ENCODE measurements around the gene ZNRF3.

ZNRF3 gene

DNA sequence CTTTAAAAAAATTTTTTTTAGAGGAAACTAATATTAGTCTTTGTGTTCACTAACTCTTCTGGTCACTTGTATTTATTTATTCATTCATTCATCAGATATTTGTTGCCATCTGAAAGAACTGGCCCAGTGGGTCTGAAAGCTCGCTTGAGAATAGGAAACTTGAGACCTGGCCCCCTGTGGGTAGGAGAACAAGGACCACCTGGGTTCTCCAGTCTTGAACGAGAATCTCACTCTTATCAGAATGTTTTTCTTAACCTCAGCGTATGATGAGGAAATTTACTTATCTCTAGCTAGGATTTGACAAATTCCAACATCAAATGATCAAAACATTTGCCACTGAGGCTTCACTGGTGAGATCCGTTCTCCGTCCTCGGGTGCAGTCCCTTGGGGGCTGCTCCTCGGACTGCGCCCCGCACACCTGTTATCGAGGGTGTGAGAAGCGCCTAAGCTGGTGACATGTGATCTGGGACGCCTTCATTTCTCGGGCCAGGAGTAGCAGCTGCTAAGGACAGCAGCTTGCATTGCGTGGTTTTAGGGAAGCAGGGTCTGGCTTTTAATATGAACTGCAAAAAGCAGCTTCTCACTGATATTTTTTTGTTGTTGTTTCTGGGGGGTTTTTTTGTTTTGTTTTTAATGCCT is 171.9 kb downstream of the ZNRF3 start:
- no peak for ATAC-seq (replicated peaks; ENCODE audit: extremely low read depth, poor library complexity, severe bottlenecking)
- Mint-ChIP-seq H3K27me3 (peaks cover 24% of the 10 kb centered on the region), H3K36me3 (ENCODE audit: insufficient read depth) (peaks cover 5% of the 10 kb centered on the region)

DNA sequence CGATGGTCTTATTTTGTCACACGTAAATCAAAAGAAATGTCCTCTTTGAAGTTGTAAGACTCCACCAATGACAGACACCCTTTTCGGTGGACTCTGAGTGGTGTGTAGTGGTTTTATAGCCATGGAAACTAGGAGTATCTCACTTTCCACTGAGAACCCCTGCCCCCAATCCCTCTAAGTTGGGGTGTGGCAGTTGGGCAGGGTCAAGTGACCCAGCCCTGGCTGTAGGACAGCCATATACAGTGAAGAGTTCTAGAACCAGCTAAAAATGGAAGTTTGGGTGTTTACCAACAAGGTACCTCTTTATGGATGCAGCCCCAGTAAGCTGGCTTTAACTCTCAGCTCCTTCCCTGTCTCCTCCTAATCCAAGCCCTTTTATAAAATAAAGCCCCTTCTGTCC is 173.1 kb downstream of the ZNRF3 start:
- no peak overlapping the region for H3K4me3 Mint-ChIP-seq
- H3K36me3 Mint-ChIP-seq (ENCODE audit: insufficient read depth): peaks cover 5% of the 10 kb centered on the region
- no peaks in the 10 kb centered on the region for H3K9me3 Mint-ChIP-seq
- no peak overlapping the region for H3K27ac Mint-ChIP-seq (ENCODE audit: low read depth)
- ATAC-seq (replicated peaks; ENCODE audit: extremely low read depth, poor library complexity, severe bottlenecking): no peak
- no peak for DNase-seq (ENCODE audit: low spot score in 2 of 2)
- H3K27me3 Mint-ChIP-seq: peaks cover 31% of the 10 kb centered on the region
- no peaks in the 10 kb centered on the region for H3K4me1 Mint-ChIP-seq

More for the DNA sequence above, 171.9 kb downstream of the ZNRF3 start:
- Mint-ChIP-seq H3K27ac (ENCODE audit: low read depth) (no peak overlapping the region), H3K9me3 (no peaks in the 10 kb centered on the region), H3K4me3 (no peak overlapping the region), H3K4me1 (no peaks in the 10 kb centered on the region)
- no peak for DNase-seq (ENCODE audit: low spot score in 2 of 2)

DNA sequence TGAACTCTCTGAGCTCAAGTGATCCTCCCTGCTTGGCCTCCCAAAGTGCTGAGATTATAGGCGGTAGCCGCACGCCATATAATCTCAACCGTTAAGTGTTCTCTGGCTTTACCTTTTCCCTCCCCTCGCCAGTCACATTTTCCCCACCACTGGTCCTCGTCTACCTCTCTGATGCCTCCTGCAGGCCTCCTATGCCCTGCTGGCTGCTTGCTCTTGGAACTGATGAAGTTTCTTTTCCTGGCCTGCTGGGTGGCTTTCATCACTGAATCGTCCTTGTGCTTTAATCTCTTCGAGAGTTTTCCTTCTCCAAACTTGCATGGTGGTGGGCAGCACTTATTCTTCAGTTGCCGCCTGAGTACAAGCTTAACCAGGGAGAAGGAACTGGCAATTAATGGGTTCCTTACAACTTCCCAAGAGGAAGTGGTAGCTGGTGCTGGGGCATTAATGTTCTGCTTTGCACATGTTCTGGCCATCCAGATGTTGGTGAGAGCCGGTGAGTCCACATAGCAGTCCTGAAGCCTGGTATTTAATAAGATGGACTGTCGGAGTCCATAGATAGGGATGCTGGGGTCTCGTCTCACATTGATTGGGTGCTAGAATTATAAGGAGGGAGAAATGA is 177.0 kb downstream of the ZNRF3 start:
- Mint-ChIP-seq H3K9me3 (no peaks in the 10 kb centered on the region), H3K27ac (ENCODE audit: low read depth) (no peak overlapping the region), H3K4me1 (no peaks in the 10 kb centered on the region), H3K36me3 (ENCODE audit: insufficient read depth) (peaks cover 4% of the 10 kb centered on the region), H3K4me3 (no peak overlapping the region), H3K27me3 (peaks cover 43% of the 10 kb centered on the region)
- no peak for ATAC-seq (replicated peaks; ENCODE audit: extremely low read depth, poor library complexity, severe bottlenecking)
- DNase-seq (ENCODE audit: low spot score in 2 of 2): no peak

DNA sequence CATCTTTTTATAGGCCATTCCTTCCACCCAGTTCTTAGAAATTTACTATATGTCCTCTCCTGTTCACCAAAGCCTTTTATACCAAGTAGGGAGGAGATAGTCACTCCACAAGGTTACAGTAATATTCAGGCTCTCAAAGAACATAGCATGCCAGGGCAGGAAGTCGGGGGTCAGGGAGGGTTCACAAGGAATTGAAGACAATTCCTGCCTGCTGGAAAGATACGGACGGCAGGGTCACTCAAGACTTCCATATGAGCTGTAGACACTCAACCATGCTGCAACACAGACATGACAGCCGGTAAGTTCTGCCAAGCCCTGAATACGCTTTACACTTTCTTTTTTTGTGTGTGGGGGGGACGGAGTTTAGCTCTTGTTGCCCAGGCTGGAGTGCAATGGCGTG is 177.6 kb downstream of the ZNRF3 start:
- Mint-ChIP-seq H3K36me3 (ENCODE audit: insufficient read depth) (peaks cover 1% of the 10 kb centered on the region), H3K9me3 (no peaks in the 10 kb centered on the region), H3K27me3 (peaks cover 37% of the 10 kb centered on the region), H3K4me3 (no peak overlapping the region), H3K27ac (ENCODE audit: low read depth) (no peak overlapping the region), H3K4me1 (no peaks in the 10 kb centered on the region)
- no peak for DNase-seq (ENCODE audit: low spot score in 2 of 2)
- ATAC-seq (replicated peaks; ENCODE audit: extremely low read depth, poor library complexity, severe bottlenecking): no peak

DNA sequence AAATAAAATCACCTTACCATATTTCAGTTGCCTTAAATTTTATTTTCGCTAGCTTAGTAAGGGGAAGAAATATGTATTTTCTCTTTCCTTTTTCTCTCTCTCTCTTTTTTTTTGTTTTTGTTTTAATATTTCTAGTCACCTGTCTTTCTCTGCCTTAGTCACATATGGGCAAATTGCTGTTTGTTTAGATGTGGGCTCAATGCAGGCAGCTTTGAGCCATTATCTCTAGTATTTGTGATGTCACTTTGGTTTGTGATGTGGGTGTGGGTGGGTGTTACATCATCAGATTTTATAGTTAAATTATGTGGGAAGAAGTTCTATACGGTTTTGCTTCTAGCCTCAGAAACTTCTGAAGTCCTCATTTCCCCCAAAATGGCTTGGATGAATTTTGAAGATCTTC is 178.4 kb downstream of the ZNRF3 start, which contains the start of gene C22orf31:
C22orf31 (minus strand) TSS at position 59 of the 400 bp plus-strand sequence; CDS start at position 20, 39 bp downstream.
- Mint-ChIP-seq H3K9me3 (no peaks in the 10 kb centered on the region), H3K4me3 (no peak within 1 kb of the TSS), H3K27me3 (peaks cover 37% of the 10 kb centered on the region), H3K27ac (ENCODE audit: low read depth) (no peak within 1 kb of the TSS), H3K36me3 (ENCODE audit: insufficient read depth) (peaks cover 1% of the 10 kb centered on the region), H3K4me1 (no peaks in the 10 kb centered on the region)
- ATAC-seq (replicated peaks; ENCODE audit: extremely low read depth, poor library complexity, severe bottlenecking) (no peak), DNase-seq (ENCODE audit: low spot score in 2 of 2) (no peak)

DNA sequence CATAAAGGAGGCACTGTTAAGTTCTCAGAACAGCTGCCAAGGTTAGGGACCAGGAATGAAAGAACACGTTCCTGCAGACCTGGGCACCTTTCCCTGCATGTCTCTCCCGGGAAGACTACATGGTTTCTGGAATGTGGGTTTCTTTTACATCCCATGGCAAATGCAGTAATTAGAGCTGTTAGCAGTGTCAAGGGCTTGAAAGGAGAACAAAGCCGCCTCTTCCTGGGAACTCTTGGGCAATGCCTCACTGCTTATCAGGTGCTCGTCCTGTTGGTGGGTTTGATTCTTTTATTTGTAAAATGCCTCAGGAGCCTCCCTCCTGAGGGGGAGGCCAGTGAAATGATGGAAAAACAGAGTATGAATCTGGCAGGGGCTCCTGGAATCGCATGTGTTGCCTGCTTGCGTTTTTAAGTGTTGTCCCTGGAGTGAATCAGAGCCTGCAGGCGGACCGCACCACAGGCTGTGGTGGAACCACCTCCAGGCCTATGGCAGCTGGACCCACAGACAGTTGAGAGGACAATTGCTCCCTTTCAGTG is 179.0 kb downstream of the ZNRF3 start:
- no peak overlapping the region for H3K27ac Mint-ChIP-seq (ENCODE audit: low read depth)
- no peak for ATAC-seq (replicated peaks; ENCODE audit: extremely low read depth, poor library complexity, severe bottlenecking)

DNA sequence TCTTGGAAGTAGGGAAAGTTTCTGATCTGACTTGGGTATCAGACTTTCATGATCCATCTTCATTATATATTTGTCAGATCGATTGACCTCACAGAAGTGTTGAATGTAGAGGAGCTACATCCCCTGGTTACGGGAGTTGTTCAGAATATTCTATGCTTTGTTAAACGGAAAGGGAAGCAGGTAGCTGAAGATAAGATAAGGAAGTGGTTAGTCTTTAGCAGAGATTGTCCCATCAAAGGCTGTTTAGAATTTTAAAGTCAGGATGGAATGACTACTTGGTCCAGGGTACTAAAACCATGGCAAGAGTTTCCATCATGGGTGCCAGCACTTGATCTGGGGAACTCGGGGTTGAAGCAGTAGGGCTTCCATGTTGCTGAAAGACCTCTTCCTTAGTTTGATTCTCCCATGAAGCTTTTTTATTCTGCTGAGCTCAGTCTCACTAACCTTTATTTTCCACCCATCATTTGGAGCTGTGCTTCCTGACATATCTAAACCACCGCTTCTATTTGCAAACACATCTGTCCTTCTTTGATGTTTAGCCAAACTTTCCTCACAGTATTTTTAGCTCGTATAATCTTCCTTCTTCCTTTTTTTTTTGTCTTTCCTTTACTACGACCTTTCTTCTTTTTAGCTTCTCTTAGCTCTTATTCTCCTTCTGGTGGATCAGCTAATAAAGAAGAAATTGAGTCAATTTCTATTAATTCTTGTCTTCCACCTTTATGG is 182.3 kb downstream of the ZNRF3 start:
- DNase-seq (ENCODE audit: low spot score in 2 of 2): no peak
- Mint-ChIP-seq H3K4me3 (no peak overlapping the region), H3K27ac (ENCODE audit: low read depth) (no peak overlapping the region), H3K9me3 (no peaks in the 10 kb centered on the region), H3K4me1 (peaks cover under 1% of the 10 kb centered on the region), H3K27me3 (peaks cover 38% of the 10 kb centered on the region), H3K36me3 (ENCODE audit: insufficient read depth) (no peaks in the 10 kb centered on the region)
- ATAC-seq (replicated peaks; ENCODE audit: extremely low read depth, poor library complexity, severe bottlenecking): no peak

More for the DNA sequence above, 179.0 kb downstream of the ZNRF3 start:
- Mint-ChIP-seq H3K9me3 (no peaks in the 10 kb centered on the region), H3K4me3 (no peak overlapping the region), H3K27me3 (peaks cover 37% of the 10 kb centered on the region), H3K4me1 (no peaks in the 10 kb centered on the region), H3K36me3 (ENCODE audit: insufficient read depth) (peaks cover 1% of the 10 kb centered on the region)
- DNase-seq (ENCODE audit: low spot score in 2 of 2): no peak

DNA sequence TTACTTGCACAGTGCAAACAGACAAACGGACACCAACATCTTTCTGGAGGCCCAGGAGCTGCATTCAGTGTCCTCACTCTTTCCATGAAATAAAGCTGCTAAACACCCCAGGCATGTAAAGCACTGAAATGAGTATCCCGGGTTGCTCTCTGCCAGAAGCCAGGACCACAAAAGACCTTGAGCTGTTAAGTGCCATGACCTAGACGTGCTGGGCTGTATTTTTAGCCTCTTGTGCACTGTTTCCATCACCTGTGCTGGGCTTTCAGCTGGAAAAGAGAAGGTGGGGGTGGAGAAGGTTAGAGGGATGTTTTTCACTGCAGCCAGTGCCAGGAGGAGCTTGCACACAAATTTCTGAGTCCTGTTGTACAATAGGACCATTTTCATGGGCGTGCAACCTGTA is 186.1 kb downstream of the ZNRF3 start:
- H3K9me3 Mint-ChIP-seq: no peaks in the 10 kb centered on the region
- no peak for ATAC-seq (replicated peaks; ENCODE audit: extremely low read depth, poor library complexity, severe bottlenecking)
- H3K4me3 Mint-ChIP-seq: no peak overlapping the region
- peaks cover 43% of the 10 kb centered on the region for H3K27me3 Mint-ChIP-seq
- H3K36me3 Mint-ChIP-seq (ENCODE audit: insufficient read depth): peaks cover 1% of the 10 kb centered on the region
- DNase-seq (ENCODE audit: low spot score in 2 of 2): no peak
- peaks cover 19% of the 10 kb centered on the region for H3K4me1 Mint-ChIP-seq
- no peak overlapping the region for H3K27ac Mint-ChIP-seq (ENCODE audit: low read depth)

DNA sequence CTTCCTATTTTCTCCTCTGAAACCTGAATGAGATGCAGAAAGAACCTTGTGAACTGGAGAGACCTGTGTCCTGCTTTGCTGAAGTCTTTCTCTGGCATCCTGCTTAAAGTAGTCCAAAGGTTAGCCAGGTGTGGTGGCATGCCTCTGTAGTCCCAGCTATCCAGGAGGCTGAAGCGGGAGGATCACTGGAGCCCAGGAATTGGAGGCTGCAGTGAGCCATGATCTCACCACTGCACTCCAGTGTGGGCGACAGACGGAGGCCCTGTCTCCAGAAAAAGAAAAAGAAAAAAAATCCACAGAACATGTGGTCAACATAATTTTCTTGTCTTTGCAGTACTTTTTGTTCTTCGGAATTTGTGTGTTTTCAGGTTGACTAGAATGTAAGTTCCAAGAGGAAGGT is 187.1 kb downstream of the ZNRF3 start:
- peaks cover 1% of the 10 kb centered on the region for H3K36me3 Mint-ChIP-seq (ENCODE audit: insufficient read depth)
- ATAC-seq (replicated peaks; ENCODE audit: extremely low read depth, poor library complexity, severe bottlenecking) (no peak), DNase-seq (ENCODE audit: low spot score in 2 of 2) (no peak)
- no peaks in the 10 kb centered on the region for H3K9me3 Mint-ChIP-seq
- H3K4me1 Mint-ChIP-seq: peaks cover 19% of the 10 kb centered on the region
- peak overlapping the region; percentile 64 for H3K4me3 Mint-ChIP-seq
- peaks cover 54% of the 10 kb centered on the region for H3K27me3 Mint-ChIP-seq
- no peak overlapping the region for H3K27ac Mint-ChIP-seq (ENCODE audit: low read depth)

DNA sequence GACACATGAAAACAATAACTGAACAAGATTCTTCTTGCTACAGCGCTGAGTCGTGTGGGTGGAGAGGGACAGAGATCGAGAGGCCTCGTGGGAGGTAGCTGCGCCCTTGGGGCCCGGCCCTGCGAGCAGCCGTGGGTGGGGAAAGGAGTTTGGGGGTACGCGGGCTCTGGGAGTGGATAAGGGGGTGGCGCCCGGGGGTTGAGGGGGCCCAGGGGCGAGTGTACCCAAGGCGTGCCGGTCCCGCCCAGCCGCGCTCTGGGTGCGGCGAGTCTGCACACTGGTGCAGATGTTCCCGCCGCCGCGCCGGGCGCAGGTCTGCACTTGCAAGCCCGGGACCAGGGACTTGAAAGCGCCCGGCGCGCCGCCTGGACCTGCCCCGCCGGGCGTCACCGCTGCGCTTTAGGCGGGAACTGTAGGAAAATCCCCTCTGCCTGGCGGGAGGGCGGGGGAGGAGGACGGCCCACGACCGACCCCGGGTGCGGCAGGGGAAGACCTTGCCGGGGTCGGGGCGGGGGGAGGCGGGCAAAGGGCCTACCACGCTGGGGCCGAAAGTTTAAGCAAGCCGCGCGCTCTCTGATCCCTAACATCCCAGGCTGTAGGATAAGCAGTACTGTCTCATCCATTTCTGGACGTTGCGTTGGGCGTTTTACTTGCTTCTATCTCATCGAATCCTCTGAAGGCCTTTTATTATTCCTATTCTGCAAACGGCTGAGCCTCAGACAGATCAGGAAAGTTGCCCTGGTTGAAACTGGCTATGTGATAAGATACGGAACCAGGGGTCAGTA is 188.1 kb downstream of the ZNRF3 start:
- Mint-ChIP-seq H3K36me3 (ENCODE audit: insufficient read depth) (peaks cover 1% of the 10 kb centered on the region), H3K27ac (ENCODE audit: low read depth) (no peak overlapping the region), H3K4me1 (peaks cover 19% of the 10 kb centered on the region), H3K9me3 (no peaks in the 10 kb centered on the region), H3K4me3 (peak overlapping the region; percentile 67), H3K27me3 (peaks cover 63% of the 10 kb centered on the region)
- DNase-seq (ENCODE audit: low spot score in 2 of 2): no peak
- ATAC-seq (replicated peaks; ENCODE audit: extremely low read depth, poor library complexity, severe bottlenecking): no peak

DNA sequence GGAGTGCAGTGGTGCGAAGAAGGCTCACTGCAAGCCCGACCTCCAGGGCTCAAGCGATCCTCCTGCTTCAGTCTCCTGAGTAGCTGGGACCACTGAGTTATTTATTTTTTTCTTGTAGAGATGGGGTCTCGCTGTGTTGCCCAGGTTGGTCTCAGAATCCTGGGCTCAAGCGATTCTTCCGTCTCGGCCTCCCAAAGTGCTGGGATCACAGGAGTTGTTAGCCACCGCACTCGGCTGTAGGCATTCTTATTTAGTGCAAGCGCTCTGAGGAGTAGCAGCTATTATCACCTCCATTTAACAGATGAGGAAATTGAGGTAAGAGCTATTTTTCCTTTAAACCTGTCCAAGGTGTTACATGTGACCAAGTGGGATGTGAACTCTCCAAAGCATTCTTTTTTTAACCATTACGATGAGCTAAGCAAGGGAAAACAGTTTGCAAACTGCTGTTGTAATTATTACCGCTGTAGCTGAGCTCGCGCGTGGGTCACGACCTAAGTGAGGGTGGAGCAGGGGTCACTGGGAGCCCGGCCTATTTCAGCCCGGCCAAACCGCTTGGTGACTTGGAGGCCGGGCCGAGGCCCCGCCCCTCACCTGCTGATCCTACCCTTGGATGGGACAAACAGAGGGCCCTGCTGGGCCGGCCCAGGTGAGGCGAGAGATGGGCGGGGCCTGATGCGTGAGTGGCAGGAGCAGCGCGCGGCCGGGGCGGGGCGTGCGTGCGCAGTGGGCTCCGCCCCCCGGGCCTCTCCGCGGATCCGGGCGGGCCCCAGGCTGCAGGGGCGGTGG is 189.0 kb downstream of the ZNRF3 start:
- peaks cover 1% of the 10 kb centered on the region for H3K36me3 Mint-ChIP-seq (ENCODE audit: insufficient read depth)
- H3K4me3 Mint-ChIP-seq: peak overlapping the region; percentile 67
- H3K9me3 Mint-ChIP-seq: no peaks in the 10 kb centered on the region
- DNase-seq (ENCODE audit: low spot score in 2 of 2): peak; percentile 53 to 63
- H3K4me1 Mint-ChIP-seq: peaks cover 19% of the 10 kb centered on the region
- no peak overlapping the region for H3K27ac Mint-ChIP-seq (ENCODE audit: low read depth)
- H3K27me3 Mint-ChIP-seq: peaks cover 72% of the 10 kb centered on the region
- peak; percentile 90 for ATAC-seq (replicated peaks; ENCODE audit: extremely low read depth, poor library complexity, severe bottlenecking)

Measured in central memory CD8-positive, alpha-beta T cell (primary cell).